ENCODE measurements around the gene FUCA2.

FUCA2 gene

GRCh38 chr6:143546599-143546998, 35.1 kb upstream of the FUCA2 start:
- H3K27ac ChIP-seq, result peak overlapping the region; percentile 83
- no peak for TF ChIP-seq CTCF (IDR thresholded peaks at IDR 0.05)
- H3K4me1 ChIP-seq, result peaks cover 65% of the 10 kb centered on the region
- H3K36me3 ChIP-seq (ENCODE audit: control insufficient read depth, insufficient read depth, low read length), result no peaks in the 10 kb centered on the region
- H3K9me3 ChIP-seq (ENCODE audit: control insufficient read depth, low read length), result no peaks in the 10 kb centered on the region
- no peak overlapping the region for H2AFZ ChIP-seq
- peak overlapping the region; percentile 10 for H3K4me2 ChIP-seq (ENCODE audit: low read length)
- H3K79me2 ChIP-seq, result peaks cover 39% of the 10 kb centered on the region
- H3K9ac ChIP-seq, result no peak overlapping the region
- peak overlapping the region; percentile 25 for H3K4me3 ChIP-seq (ENCODE audit: low read depth, low read length)
- H3K27me3 ChIP-seq (ENCODE audit: control insufficient read depth, insufficient read depth, low read length), result no peaks in the 10 kb centered on the region

GRCh38 chr6:143545976-143546547, 34.5 kb upstream of the FUCA2 start:
- Histone ChIP-seq H3K4me3 (ENCODE audit: low read depth, low read length) (peak overlapping the region; percentile 25), H3K27ac (peak overlapping the region; percentile 83), H3K27me3 (ENCODE audit: control insufficient read depth, insufficient read depth, low read length) (no peaks in the 10 kb centered on the region), H3K9ac (no peak overlapping the region), H3K36me3 (ENCODE audit: control insufficient read depth, insufficient read depth, low read length) (no peaks in the 10 kb centered on the region), H3K79me2 (peaks cover 38% of the 10 kb centered on the region), H3K9me3 (ENCODE audit: control insufficient read depth, low read length) (no peaks in the 10 kb centered on the region), H2AFZ (no peak overlapping the region), H3K4me2 (ENCODE audit: low read length) (peak overlapping the region; percentile 10), H3K4me1 (peaks cover 65% of the 10 kb centered on the region)
- no peak for TF ChIP-seq CTCF (IDR thresholded peaks at IDR 0.05)

GRCh38 chr6:143545165-143545564, 33.6 kb upstream of the FUCA2 start:
- Histone ChIP-seq H3K4me3 (ENCODE audit: low read depth, low read length) (peak overlapping the region; percentile 16), H3K9me3 (ENCODE audit: control insufficient read depth, low read length) (no peaks in the 10 kb centered on the region), H3K4me2 (ENCODE audit: low read length) (peak overlapping the region; percentile 10), H3K27me3 (ENCODE audit: control insufficient read depth, insufficient read depth, low read length) (no peaks in the 10 kb centered on the region), H3K36me3 (ENCODE audit: control insufficient read depth, insufficient read depth, low read length) (no peaks in the 10 kb centered on the region), H3K9ac (no peak overlapping the region), H3K79me2 (peaks cover 33% of the 10 kb centered on the region), H3K27ac (peak overlapping the region; percentile 83), H2AFZ (no peak overlapping the region), H3K4me1 (peaks cover 68% of the 10 kb centered on the region)
- no peak for TF ChIP-seq CTCF (IDR thresholded peaks at IDR 0.05)

GRCh38 chr6:143544011-143544696, 32.6 kb upstream of the FUCA2 start:
- Histone ChIP-seq H3K9ac (no peak overlapping the region), H3K79me2 (peaks cover 41% of the 10 kb centered on the region), H3K4me1 (peaks cover 68% of the 10 kb centered on the region), H3K27ac (peak overlapping the region; percentile 83), H3K4me3 (ENCODE audit: low read depth, low read length) (no peak overlapping the region), H2AFZ (no peak overlapping the region), H3K4me2 (ENCODE audit: low read length) (peak overlapping the region; percentile 27), H3K36me3 (ENCODE audit: control insufficient read depth, insufficient read depth, low read length) (no peaks in the 10 kb centered on the region), H3K9me3 (ENCODE audit: control insufficient read depth, low read length) (no peaks in the 10 kb centered on the region), H3K27me3 (ENCODE audit: control insufficient read depth, insufficient read depth, low read length) (no peaks in the 10 kb centered on the region)
- no peak for TF ChIP-seq CTCF (IDR thresholded peaks at IDR 0.05)

- no peak overlapping the region for H3K9ac ChIP-seq
- H3K27ac ChIP-seq, result peak overlapping the region; percentile 83
- H3K4me2 ChIP-seq (ENCODE audit: low read length), result peak overlapping the region; percentile 26
- peaks cover 66% of the 10 kb centered on the region for H3K4me1 ChIP-seq
- no peaks in the 10 kb centered on the region for H3K9me3 ChIP-seq (ENCODE audit: control insufficient read depth, low read length)
- TF ChIP-seq CTCF (IDR thresholded peaks at IDR 0.05), result no peak
- no peak overlapping the region for H3K4me3 ChIP-seq (ENCODE audit: low read depth, low read length)
- no peaks in the 10 kb centered on the region for H3K27me3 ChIP-seq (ENCODE audit: control insufficient read depth, insufficient read depth, low read length)
- H3K36me3 ChIP-seq (ENCODE audit: control insufficient read depth, insufficient read depth, low read length), result no peaks in the 10 kb centered on the region
- no peak overlapping the region for H2AFZ ChIP-seq
- peaks cover 44% of the 10 kb centered on the region for H3K79me2 ChIP-seq
Measured at GRCh38 chr6:143543435-143543834, 31.9 kb upstream of the FUCA2 start.
